GM19438 (cell line): Measurements from ENCODE around the gene STAC.
A peak's percentile ranks its signal among the peaks of the same experiment; 100 is the strongest.

Experiments used
- ATAC-seq: cut with Tn5 transposase; IDR thresholded peaks from one replicate; pipeline ENCODE4 v1.9.1; 2021; ENCODE audit warnings: low read depth; ENCODE audit not compliant: unreplicated experiment

The STAC gene

GRCh38 chr3:36511791-36512486 is 131.6 kb downstream of the STAC start:
- no peak for ATAC-seq

DNA sequence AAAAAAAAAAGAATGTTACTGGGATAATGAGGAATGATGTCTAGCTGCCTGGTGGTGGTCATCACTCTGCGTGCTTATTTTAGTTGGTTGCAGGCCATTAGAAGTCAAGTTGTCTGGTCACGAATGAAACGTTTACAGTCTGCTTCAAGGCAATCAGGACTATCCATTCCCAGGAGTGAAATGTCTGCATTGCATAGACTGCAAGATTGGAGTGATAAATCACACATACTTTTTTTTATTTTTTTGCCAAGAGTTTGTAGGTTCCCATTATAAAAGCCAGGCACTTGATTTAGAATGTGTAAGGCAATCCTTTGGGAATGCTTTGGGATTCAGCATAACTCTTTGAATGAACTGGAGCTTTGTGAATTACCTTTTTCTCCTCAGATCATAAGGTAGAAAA is 132.3 kb downstream of the STAC start:
- ATAC-seq = no peak

DNA sequence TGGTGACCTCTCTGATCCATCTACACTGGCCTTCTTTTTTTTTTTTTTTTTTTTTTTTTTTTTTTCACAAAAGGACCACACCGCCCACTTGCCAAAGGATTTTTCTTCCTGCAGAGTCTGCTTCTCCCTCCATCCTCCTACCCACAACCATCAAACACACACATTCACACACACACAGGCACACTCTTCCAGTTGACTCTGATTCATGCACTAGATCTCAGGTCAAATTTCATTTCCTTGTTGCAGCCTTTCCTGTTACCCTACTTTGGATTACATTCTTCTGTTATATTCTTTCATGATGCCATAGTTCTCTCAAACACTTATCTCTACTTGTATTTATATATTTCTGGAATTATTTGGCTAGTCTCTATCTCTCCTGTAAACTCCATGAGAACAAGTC is 133.9 kb downstream of the STAC start:
- ATAC-seq = no peak

DNA sequence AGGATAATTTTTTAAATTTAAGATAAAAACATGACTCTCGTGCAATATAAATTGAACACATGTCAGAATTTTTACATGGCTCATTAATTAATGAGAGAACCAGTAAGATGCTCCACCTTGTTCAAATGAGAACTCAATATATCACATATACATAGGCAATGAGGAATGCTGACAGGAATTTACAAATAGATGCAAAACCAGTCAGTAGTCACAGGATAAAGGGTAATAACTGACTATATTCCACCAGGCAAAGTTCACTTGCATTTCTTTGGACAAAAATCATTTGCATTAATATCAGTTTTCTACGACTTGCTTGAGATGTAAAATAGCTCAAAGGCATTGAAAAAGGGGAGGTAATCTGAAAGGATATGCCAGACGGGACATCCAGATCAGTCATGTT is 139.4 kb downstream of the STAC start:
- ATAC-seq = no peak

- ATAC-seq = no peak
Measured at GRCh38 chr3:36520241-36521006, 140.1 kb downstream of the STAC start.

GRCh38 chr3:36521007-36521379 is 140.7 kb downstream of the STAC start:
- ATAC-seq = no peak

GRCh38 chr3:36524560-36524959 is 144.3 kb downstream of the STAC start:
- ATAC-seq = no peak

DNA sequence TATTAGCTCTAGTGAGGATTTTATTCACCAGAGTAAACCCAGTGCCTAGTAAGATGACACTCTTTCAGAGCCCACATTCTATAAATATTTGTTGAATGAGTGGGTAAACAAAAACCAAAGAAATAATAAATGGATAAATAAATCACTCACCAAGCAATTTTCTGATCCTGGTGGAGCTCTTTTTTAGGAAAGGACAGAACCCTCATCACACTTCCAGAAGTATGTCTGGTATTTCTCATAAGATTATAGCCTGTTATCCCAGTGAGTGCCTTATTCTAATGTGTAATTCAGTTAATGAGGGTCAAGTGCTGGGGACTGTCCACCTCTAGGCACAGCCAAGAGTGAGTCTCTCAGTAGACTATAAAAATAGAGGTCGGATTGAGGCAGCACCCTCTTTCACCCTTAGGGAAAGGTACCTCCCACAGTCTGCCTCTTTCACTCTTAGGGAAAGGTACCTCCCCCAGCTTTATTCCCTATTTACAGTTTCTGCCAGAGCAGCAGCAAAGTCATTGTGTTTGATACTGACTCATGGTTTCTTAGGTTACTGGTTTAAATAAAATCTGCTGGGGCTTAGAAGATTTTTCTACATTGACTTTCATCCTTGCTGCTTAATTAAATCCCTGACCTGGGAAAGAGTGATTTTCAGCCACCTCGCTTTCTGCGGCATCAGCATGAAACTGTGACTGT is 145.0 kb downstream of the STAC start:
- no peak for ATAC-seq

DNA sequence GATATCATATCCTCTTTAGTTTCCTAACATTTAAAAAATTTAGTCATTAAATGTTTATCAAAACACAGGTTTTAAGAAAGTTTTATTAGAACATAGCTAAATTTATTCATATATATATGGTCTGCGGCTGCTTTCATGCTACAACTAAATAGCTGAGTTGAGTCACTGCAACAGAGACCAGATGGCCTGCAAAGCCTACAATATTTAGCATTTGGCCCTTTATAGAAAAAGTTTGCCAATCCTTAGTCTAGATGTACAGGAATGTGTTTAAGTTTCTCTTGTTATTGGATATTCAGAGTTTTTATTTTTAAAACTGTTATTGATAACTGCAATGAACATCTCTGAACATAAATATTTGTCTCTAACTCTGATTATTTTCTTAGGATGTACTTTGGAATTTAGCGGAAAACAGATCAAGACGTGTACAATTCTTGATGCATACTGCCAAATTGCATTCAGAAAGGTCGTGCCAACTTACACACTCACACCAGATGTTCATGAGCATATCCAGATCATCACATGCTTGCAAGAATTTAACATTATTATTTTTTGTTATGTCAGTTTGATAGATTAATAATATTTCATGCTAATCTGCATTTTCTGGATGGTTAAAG is 157.9 kb downstream of the STAC start:
- ATAC-seq = no peak

GRCh38 chr3:36540888-36541518 is 160.7 kb downstream of the STAC start:
- no peak for ATAC-seq

- ATAC-seq = no peak
Measured at GRCh38 chr3:36542186-36542585, 161.9 kb downstream of the STAC start.

DNA sequence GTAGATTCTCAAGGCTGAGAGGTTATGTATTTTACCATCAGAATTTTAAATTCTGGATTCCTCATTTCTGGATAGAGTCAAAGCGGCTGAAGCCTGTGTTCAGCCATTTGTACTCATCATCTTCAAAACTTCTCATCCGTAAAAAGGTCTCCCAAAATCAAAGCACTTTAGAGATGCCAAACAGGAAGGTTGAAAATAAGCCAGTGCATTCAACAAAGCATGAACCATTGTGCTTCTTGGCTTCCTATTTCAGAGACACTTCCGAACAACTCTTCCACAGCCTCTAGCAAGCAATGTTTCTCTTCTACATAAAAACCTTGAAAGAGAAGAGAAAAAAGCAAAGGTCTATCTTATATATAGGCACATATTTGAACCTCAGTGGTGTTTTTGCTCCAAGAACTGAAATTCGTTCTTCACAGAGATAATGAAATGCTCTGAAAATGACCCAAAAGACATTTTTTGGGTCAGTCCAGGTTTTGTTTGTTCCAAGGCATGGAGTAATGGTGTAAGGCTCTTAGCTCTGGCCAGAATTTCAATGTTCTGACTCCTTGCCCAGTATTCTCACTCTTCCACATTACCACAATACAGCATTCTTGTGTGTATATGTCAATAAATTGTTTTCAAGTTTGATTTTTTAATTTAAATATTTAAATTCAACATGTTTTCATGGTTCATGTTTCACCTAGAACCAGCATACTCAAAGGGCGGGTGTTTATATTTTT is 163.1 kb downstream of the STAC start:
- no peak for ATAC-seq

DNA sequence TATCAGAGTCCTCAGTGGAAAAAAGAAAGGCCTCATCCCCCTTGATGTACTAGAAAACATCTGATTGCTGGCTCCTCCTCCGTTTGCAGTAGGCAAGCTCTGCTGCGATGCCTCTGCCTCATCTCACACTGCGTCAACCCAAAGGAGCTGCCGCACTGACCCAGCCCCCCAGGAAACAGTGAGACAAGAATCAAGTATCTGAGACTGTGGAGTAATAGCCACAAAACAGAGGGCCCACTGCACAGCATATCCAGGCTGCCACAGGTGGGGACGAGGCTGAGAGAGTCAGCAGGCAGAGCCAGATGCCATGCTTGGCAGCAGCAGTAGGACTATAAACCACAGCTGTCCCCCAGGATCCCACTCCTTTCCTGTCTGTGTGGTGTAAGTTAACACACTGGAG is 165.9 kb downstream of the STAC start:
- no peak for ATAC-seq

DNA sequence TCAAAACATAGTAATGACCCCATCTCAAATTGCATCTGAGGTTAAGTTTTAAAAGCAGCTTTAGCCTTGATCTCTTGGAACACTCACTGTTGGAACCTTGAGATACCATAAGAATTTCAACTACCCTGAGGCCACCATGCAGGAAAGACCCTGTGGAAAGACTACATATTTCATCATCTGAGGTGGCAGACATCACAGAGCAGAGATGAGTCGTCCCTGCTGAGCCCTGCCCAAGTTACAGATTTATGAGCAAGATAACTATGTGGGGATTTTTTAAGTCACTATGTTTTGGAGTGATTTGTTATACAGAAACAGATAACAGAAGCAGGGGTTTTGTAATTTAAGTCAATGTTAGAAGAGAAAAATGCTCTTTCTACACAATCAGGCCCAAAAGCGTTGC is 168.4 kb downstream of the STAC start:
- no peak for ATAC-seq

DNA sequence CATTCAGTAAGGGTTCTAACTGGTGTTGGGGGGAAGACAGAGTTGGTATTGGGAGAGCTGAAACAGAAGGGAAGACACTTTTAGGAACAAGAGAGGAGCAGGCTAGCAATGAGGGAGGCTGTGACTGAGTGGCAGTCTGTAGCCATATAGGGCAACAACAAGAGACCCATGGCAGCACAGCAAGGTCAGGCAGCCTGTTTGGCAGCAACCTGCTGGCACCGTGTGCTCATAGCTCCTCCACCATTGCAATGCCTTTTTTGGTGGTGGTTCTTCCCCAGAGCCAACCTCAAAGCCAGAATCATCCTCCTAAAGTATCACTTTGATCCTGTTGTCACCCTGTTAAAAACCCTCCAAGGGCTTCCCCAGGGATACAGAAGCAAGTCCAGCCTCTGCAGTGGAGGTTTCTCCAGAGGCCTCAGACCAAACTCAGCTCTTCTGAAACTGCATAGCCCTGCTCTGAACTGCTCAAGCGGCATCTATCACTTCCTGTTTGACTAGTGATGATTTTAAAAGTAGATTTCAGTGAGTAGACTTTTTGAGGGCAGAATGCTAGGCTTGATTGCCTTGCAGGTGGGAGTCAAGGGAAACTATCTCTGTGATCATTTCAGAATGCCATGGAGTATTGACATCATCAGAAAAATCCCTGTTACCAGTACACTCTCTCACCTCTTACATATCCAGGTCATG is 176.9 kb downstream of the STAC start:
- ATAC-seq = peak; percentile 89

DNA sequence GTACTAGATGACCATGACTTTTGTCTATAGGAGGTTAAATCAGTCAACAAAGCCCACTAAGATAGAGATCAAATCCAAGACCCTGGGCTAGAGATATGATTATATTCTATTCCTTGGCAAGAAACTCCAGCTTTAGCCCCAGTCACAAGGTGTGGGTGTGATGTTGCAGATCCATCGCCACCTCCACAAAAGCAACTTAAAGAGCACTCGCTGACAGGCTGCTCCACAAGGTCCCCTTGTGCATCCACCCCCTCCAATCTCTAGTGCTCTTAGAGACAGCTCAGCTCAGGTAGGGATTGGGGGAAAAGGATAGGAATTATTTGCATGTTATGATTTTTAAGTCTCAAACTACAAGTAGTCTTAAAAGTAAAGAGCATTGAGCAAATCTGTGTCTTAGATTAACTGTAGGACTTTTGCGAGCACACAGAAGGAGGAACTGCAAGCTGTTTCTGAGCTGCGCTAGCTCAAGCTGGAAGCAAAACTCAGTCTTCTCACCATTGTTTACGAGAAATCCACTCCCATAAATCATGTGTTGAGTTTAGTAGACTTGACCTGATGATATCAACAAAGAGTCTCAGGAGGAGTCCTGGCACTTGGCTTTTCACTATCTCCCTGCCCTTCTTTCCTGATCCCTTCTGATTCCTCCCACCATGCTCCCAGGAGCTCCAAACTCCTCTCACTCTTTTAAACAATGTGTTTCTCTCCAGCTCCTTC is 177.6 kb downstream of the STAC start:
- ATAC-seq = no peak

- no peak for ATAC-seq
Measured at GRCh38 chr3:36558961-36559360, 178.7 kb downstream of the STAC start.

- ATAC-seq = no peak
Measured at GRCh38 chr3:36560685-36561084, 180.4 kb downstream of the STAC start.

DNA sequence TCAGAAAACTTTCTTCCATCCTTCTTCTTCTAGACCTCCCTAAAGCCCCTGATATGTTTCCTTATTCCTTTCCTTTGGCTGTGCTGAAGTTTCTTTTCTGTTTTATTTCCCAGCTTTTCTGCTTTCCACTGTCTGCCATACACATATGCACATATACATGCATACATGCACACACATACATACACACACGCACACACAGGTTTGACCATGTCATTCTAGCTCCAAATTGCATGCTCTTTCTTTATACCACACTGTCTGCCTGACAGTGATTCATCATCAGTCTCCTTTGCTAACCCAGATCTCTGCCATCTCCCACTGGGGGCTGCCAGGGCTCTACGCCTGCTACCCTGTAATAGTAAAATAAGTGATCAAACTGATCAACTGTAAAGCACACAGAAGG is 181.3 kb downstream of the STAC start:
- ATAC-seq = no peak
